ENCODE data around the gene CHMP2A.
A peak's percentile ranks its signal among the peaks of the same experiment; 100 is the strongest.
"Not testable (repeated sequence)": the region's sequence is repeated elsewhere in the genome, so short reads cannot be mapped to it uniquely, and the experiment has no call there.

Gene CHMP2A

DNA sequence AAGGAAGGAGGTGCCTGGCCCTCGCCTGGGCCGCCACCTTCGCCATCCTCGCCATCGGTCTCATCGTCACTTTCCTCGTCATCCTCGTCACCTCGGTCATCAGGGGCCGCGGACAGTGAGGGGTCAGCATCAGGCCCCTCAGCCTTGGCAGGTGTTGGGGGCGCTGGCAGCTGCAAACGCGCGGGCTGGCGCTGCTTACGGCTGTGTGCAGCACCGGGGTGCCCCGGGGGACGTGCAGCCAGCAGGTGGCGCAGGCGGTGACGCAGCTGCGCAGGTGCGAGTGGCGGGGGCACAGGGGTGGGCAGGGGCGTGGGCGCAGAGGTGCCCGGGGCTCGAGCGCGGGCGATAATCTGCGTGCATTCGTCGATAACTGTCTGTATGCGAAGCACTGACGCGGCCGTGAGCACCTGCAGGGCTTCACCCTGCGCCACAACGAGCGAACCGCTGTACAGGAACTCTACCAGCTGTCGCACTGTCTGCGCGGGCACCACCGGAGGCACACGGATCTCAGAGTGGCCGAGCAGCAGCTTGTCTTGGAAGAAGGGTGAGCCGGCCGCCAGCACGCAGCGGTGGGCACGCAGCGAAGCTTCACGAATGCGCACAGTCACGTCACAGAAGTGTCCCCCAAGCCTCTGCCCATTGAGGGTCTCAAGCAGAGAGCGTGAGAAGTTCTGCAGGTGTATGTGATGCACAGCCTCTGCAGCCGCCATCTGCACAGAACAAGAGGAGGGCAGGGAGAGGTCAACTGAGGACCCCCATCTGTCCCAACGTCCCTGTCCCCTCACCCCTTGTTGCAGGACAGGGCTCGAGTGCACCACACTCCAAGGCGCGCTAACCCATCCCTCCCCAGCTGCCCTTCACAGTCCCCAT, 37.7 kb downstream of the CHMP2A start:
- DNase-seq = peak in 2 of 10 donors; percentile 67 to 78
- intact Hi-C loops (cut with DNase I) = no loop called here

DNA sequence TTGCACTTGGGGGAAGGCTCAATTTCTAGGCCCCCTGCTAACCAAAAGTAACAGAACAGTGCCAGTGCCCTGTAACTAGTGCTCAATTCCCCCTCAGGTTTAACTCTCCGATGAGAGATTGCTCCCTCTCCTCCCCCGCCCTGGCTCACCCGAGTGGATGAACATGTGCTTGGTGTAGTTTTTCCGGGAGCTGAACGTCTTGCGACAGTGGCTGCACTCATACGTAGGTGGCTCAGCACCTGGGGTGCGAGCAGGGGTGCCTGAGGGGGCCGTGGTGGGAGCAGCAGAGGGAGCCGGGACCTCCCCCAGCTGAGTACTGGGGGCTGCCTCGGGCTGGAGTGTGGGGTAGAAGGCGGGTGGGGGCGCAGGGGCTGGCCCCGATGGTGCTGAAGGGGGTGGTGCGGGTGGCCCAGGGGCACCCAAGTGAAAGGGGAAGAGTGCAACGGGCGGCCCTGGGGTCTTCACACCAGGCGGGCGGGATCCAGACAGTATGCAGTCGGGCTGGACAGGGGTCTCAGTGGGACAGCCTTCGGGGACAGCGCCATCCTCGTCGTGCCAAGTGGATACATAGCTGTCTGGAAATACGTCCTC, 38.6 kb downstream of the CHMP2A start:
- DNase-seq = peak in 2 of 10 donors; percentile 49 to 74
- intact Hi-C loops (cut with DNase I) = no loop called here

DNA sequence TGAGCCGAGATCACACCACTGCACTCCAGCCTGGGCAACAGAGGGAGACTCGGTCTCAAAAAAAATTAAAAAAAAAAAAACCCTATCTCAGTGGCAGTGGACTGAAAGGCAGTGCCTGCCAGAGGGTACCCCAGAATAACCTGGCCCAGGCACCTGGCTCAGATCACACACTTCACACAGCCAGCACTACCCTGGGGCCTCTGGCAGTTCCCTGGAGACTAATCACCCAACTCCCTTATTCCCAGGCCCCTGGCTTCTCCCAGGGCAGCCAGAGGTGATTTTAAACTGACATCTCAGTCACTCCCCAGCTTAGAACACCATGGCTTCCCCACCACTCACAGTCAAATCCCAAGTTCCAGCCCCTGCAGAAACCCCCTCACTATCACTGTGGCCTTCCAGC, 39.6 kb downstream of the CHMP2A start:
- no peak for DNase-seq
- intact Hi-C loops (cut with DNase I) = no loop called here

DNA sequence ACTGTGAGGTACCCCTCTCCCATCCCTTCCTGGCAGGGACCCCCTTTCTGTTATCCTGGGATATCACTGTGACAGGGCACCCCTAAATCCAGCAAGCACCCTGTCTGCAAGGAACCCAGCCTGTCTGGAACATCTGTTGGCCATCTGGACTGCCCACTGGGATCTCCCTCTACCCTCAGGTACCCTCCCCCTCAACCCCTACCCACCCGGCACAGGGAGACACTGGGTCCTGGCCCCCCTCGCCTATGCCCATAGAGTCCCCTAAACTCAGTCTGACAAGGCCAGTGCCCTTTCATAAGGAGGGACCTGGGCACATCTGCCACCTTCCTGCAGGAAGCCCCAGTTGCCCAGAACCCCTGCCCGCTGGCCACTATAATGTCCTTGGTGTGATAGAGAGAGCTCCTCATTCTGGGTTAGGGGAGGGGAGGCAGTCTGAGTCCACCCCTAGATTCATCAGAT, 40.3 kb downstream of the CHMP2A start:
- intact Hi-C loops (cut with DNase I) = no loop called here
- no peak for DNase-seq

DNA sequence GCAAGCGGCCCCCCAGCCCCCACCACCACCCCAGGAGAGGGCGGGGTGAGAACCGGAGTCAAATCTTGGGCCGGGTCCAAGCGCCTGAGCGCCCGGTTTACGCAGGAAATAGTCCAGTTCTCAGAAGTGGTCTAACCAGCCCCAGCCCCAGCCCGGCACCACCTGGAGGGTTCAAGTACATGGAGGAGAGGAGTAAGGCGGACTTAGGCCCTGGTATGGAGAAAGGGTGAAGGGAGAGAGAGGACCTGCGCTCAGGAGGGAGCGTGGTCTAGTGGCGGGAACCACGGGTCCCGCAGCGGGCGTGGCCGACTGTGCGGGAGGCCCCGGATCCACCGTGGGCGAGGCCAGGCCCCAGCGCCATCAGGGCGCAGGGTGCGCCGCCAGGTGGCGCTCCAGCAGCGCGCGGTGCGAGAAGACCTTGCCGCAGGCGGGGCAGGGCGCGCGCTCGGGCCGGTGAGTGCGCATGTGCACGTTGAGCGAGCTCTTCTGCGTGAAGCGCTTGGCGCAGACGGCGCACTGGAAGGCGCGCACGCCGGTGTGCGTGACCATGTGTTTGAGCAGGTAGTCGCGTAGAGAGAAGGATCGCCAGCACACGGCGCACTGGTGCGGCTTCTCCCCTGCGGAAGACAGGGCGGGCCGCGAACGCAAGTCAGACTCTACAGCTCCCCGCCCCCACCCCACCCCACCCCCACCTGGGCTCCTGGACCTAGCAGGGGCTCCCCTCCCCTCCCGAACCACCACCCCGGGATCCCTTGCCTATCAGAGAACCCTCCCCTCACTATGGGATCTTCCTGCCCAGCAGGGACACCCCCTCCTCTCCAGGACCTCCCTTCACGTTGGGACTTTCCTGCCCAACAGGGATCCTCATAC, 41.0 kb downstream of the CHMP2A start:
- intact Hi-C loops (cut with DNase I) = no loop called here
- peak; percentile 74 to 99 (median 88) for DNase-seq

DNA sequence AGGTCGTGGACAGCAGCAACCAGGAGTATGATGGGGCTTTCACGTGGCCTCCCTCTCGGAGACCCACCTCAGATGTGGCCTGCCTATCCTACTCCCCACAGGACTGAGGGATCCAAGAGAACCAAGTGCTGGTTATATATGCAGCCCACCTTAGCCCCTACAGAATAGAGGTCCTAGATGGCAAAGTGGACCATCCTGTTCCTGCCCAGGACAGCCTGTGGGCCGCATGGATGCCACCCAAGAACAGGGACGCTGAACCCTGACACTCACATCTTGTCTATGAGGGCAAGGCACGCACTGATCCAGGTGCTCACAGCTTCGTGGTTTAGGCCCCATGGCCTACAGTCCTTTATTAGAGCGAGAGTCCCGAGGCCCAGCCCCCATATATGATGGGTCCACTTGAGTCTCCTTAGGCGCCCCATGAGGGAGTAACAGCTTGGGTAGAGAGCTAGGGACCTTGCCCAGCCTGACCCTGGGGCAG, 41.7 kb downstream of the CHMP2A start:
- peak in 1 of 10 donors; percentile 79 for DNase-seq
- intact Hi-C loops (cut with DNase I) = no loop called here

DNA sequence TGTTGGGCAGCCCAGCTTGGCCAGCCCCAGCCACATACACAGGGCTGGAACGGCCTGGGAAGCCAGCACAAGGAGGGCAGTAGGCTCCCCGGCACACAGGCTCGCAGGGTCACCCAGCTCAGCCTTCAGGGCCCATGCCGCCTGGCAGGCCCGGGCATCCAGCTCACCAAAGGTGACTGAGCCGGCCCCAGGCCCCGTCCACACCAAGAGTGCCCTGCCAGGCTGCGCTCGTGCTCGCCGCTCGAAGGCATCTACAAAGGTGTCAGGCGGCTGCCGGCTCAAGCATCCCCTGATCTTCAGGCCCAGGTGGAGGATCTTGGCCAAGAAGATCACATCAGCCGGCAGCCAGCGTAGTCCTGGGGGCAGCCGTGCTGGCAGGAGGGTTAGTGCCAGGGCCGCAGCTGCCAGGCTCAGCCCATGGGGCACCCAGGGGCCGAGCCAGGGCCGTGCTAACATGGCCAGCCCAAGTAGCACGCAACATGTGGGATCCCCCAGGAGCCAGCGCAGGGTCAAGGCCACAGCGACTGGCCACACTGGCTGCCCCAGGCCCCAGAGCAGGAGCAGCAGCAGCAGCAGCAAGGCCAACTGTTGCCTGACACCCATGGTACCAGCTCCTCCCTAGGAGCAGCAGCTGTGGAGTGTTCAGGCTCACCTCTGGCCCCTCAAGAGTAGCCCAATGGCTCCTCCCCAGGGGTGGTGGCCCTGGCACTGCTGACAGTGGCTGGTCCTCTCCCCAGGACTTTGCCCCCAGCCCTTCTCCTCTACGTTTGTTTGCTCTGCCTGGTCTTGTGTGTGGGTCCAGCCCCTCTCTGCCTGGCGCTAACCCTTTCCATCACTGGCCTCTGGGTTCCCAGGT, 43.3 kb downstream of the CHMP2A start, which contains the start of gene SLC27A5:
TSS of gene SLC27A5 (minus strand) at position 640 of the 856 bp plus-strand sequence. CDS start at position 603, 37 bp downstream.
- intact Hi-C loops (cut with DNase I) = no loop called here
- DNase-seq = peak in 2 of 10 donors; percentile 48 to 82

DNA sequence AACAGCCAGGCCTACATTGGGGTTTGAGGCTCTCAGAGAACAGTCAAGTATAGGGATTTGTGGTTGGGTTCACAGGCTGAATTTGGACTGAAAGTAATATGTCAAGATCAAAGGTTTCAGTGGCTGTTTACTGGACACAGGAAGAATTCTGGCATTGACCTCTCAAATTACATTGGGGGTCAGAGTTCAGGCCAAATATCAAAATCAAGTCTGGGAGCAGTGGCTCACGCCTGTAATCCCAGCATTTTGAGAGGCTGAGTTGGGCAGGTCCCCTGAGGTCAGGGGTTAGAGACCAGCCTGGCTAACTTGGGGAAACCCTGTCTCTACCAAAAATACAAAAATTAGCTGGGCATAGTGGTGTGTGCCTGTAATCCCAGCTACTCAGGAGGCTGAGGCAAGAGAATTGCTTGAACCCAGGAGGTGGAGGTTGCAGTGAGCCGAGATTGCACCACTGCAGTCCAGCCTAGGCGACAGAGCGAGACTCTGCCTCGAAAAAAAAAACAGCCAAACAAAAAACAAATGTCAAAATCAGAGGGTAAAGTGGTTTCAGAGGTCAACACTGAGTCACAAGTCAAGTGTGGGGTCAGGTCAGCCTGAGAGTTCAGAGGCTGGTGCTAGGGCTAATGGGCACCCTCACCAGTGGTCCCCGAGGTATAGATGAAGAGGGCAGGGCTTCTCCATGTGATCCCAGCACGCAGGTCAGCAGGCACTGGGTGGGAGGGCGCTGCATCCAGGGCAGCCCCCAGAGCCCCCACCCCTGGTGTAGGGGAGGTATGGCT, 44.6 kb downstream of the CHMP2A start:
- intact Hi-C loops (cut with DNase I) = no loop called here
- DNase-seq = peak in 1 of 10 donors; percentile 34

DNA sequence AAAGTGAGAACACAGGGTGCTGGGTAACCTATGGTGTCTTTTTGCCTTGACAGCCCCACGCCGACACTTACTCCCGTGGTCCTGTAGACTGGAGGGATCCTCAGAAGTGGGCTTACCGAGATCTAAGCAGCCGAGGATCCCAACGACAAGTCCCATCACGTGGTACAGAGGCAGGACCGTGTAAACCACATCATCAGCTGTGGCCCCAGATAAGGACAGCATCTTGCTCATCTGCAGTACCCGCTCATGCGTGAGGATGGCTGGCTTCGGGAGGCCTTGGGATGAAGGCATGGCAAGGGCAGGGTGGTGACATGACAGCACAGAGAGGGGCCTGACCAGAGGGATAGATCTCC, 45.2 kb downstream of the CHMP2A start:
- DNase-seq = peak in 1 of 10 donors; percentile 49
- intact Hi-C loops (cut with DNase I) = no loop called here

DNA sequence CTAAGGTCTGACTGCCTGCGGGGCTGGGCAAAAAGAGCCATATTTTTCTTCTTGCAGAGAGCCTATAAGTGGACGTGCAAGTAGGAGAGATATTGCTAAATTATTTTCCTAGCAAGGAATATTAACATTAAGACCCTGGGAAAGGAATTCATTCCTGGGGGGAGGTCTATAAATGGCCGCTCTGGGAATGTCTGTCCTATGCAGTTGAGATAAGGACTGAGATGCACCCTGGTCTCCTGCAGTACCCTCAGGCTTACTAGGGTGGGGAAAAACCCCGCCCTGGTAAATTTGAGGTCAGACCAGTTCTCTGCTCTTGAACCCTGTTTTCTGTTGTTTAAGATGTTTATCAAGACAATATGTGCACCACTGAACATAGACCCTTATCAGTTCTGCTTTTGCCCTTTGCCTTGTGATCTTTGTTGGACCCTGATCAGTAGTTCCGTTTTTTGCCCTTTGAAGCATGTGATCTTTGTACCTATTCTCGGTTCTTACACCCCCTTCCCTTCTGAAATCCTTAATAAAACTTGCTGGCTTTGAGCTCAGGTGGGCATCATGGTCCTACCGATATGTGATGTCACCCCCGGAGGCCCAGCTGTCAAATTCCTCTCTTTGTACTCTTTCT, 47.2 kb downstream of the CHMP2A start:
- intact Hi-C loops (cut with DNase I); DNase-seq: not testable (repeated sequence)

Measured in posterior cingulate gyrus (tissue), 11 donors.